Gastrocnemius medialis (tissue), 4 donors: Measurements from ENCODE around the gene EPHB2. TPM values are rescaled to one million over a fixed set of nuclear protein-coding genes. Genes with fewer than 3 reads are reported as not detected.
"Not testable (repeated sequence)": the region's sequence is repeated elsewhere in the genome, so short reads cannot be mapped to it uniquely, and the experiment has no call there.

Source experiments
- ATAC-seq, 2 donors: fragments of 150-250 bp; one replicate each; pipeline ENCODE4 v1.9.1; 2016
- DNase-seq, 2 donors: peaks; one replicate each; pipeline ENCODE4 v3.0.0-alpha.2; 2019
- H3K27ac ChIP-seq, 4 donors: fragments of 200-600 bp; sonication (generic); 1 replicate in 1 of 4; 2 replicates in 3 of 4; pipeline ENCODE4 v1.5.1; 2016 to 2018; ENCODE audit warnings: mild to moderate bottlenecking in 2 of 4, moderate library complexity in 1 of 4
- H3K27me3 ChIP-seq, 3 donors: fragments of 200-600 bp; sonication (generic) in 2 of 3; 1 replicate in 1 of 3; 2 replicates in 2 of 3; pipeline versions ENCODE4 v1.5.1 to v1.6.0; 2016 to 2019; ENCODE audit warnings: mild to moderate bottlenecking in 1 of 3, moderate library complexity in 1 of 3
- H3K36me3 ChIP-seq, 2 donors: fragments of 200-600 bp; sonication (generic) in 1 of 2; one replicate each; pipeline ENCODE4 v1.5.1; 2017 to 2018
- H3K4me1 ChIP-seq, 2 donors: fragments of 200-600 bp; sonication (generic) in 1 of 2; one replicate each; pipeline ENCODE4 v1.5.1; 2016 to 2017; ENCODE audit warnings: mild to moderate bottlenecking in 2 of 2
- H3K4me3 ChIP-seq, 4 donors: fragments of 200-600 bp; sonication (generic) in 3 of 4; 1 replicate in 1 of 4; 2 replicates in 3 of 4; pipeline ENCODE4 v1.5.1; 2016 to 2019; ENCODE audit warnings: mild to moderate bottlenecking in 2 of 4
- H3K9me3 ChIP-seq, 3 donors: fragments of 200-600 bp; sonication (generic) in 2 of 3; 1 replicate in 1 of 3; 2 replicates in 2 of 3; pipeline ENCODE4 v1.5.1; 2016 to 2019
- POLR2A ChIP-seq, 2 donors: fragments of 450-650 bp; IDR thresholded peaks; one replicate each; pipeline ENCODE4 v1.6.1; 2017; ENCODE audit warnings: antibody characterized with exemption in 2 of 2, mild to moderate bottlenecking in 2 of 2, moderate library complexity in 2 of 2
- in situ Hi-C, 4 donors: fragments of 200-750 bp; cut with MboI; loops; one replicate each; pipeline versions ENCODE4 v1.15.0 to v1.8.0; 2017; ENCODE audit warnings: low sequenced_read_pairs in 4 of 4
- intact Hi-C: fragments of 100-400 bp; cut with DNase I; formaldehyde crosslinking; loops from one replicate; pipeline ENCODE4 v1.15.1; 2023; ENCODE audit warnings: low total_unique reads
- total RNA-seq, 4 donors: library from RNA; depleted of rRNA; stranded (reverse); fragments of >200 nt; gene quantifications; one replicate each; pipeline versions ENCODE4 v1.1.0 to v1.2.3, GENCODE V29; 2016
- TF ChIP-seq, protein P1 (sequence below), 5 experiments: fragments of 450-650 bp in 3 of 5; fragments of 200-600 bp in 2 of 5; sonication (generic) in 2 of 5; IDR thresholded peaks in 4 of 5; conservative IDR thresholded peaks in 1 of 5; 1 replicate in 4 of 5; 2 replicates in 1 of 5; pipeline ENCODE4 v1.5.1; 2016 to 2019; ENCODE audit warnings: antibody characterized with exemption in 5 of 5, mild to moderate bottlenecking in 3 of 5, moderate library complexity in 3 of 5

EPHB2 gene
- total RNA-seq, 4 donors from 2014 or later: 0.07 to 0.58 (median 0.24) TPM; not detected in 1

DNA sequence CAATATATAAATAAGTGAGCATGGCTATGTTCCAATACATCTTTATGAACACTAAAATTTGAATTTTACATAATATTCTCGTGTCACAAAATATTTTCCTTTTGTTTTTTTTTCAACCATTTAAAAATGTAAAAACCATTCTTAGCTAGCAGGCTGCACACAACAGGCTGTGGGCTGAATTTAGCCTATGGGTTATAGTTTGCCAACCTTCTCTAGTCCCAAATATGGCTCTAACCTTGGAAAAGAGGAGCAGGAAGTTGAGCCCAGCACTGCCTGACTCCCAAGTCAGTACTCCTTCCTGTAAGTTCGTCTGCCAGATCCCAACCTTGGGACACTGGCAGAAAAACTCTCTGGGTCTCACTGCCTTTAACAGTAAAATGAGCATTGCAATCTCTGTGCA lies 44.2 kb upstream of the EPHB2 start:
- no peaks in the 10 kb centered on the region for H3K36me3 ChIP-seq
- H3K27ac ChIP-seq: no peak overlapping the region
- peaks cover 6 to 16% (median 13%) of the 10 kb centered on the region in 3 donors for H3K27me3 ChIP-seq
- no peak overlapping the region for H3K4me3 ChIP-seq
- DNase-seq (no peak), ATAC-seq (no peak)
- H3K9me3 ChIP-seq: no peaks in the 10 kb centered on the region
- intact Hi-C loops (no loop called here), in situ Hi-C loops (no loop called here)
- H3K4me1 ChIP-seq: no peaks in the 10 kb centered on the region
- TF ChIP-seq, protein P1, sequence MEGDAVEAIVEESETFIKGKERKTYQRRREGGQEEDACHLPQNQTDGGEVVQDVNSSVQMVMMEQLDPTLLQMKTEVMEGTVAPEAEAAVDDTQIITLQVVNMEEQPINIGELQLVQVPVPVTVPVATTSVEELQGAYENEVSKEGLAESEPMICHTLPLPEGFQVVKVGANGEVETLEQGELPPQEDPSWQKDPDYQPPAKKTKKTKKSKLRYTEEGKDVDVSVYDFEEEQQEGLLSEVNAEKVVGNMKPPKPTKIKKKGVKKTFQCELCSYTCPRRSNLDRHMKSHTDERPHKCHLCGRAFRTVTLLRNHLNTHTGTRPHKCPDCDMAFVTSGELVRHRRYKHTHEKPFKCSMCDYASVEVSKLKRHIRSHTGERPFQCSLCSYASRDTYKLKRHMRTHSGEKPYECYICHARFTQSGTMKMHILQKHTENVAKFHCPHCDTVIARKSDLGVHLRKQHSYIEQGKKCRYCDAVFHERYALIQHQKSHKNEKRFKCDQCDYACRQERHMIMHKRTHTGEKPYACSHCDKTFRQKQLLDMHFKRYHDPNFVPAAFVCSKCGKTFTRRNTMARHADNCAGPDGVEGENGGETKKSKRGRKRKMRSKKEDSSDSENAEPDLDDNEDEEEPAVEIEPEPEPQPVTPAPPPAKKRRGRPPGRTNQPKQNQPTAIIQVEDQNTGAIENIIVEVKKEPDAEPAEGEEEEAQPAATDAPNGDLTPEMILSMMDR (IDR thresholded peaks at IDR 0.05 in 4 of 5, conservative IDR thresholded peaks at IDR 0.05 in 1 of 5): no peak
- TF ChIP-seq POLR2A (IDR thresholded peaks at IDR 0.05): no peak

DNA sequence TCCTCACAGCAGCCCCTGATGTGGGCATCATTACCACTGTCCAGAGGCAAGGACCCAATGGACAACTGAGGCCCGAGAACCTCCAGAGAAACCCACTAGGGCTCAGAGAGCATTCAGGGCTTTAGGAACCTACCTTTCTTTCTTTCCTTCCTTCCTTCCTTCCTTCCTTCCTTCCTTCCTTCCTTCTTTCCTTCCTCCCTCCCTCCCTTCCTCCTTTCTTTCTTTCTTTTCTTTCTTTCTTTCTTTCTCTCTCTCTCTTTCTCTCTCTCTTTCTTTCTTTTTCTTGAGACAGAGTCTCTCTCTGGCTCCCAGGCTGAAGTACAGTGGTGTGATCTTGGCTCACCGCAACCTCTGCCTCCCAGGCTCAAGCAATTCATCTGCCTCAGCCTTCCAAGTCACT lies 41.8 kb upstream of the EPHB2 start:
- in situ Hi-C loops, ATAC-seq, H3K4me3 ChIP-seq, intact Hi-C loops, DNase-seq, H3K27ac ChIP-seq, H3K9me3 ChIP-seq, H3K4me1 ChIP-seq, H3K36me3 ChIP-seq: not testable (repeated sequence)
- H3K27me3 ChIP-seq: peaks cover 26 to 33% (median 32%) of the 10 kb centered on the region in 3 donors

DNA sequence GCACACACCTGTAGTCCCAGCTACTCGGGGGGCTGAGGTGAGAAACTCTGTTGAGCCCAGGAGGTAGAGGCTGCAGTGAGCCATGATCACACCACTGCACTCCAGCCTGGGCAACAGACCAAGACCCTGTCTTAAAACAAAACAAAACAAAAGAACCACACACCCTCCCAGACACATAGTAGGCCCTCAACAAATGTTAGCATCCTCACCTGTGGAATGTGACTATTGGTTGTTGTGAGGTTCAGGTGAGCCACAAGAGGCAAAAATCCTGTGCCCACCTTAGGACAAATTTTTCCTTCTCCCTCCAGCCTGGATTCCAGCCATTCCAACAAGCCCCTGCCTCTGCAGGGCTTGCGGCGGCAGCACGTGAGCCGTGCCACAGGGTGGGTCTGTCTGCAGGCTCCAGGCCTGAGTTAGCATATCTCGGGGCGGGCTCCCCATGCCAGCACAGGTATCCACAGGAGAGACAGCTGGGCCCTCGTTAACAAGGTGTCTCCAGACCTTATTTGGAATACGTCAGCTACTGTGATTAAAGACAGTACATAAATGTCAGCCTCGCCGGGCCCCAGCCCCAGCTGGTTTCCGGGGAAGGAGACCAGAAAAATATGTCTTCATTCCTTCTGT lies 40.2 kb upstream of the EPHB2 start:
- H3K4me3 ChIP-seq: no peak overlapping the region
- H3K27me3 ChIP-seq: peaks cover 28 to 34% (median 30%) of the 10 kb centered on the region in 3 donors
- intact Hi-C loops (no loop called here), in situ Hi-C loops (no loop called here)
- no peak for TF ChIP-seq POLR2A (IDR thresholded peaks at IDR 0.05)
- TF ChIP-seq, protein P1 (IDR thresholded peaks at IDR 0.05 in 4 of 5, conservative IDR thresholded peaks at IDR 0.05 in 1 of 5): no peak
- no peaks in the 10 kb centered on the region for H3K4me1 ChIP-seq
- ATAC-seq: no peak
- no peaks in the 10 kb centered on the region for H3K9me3 ChIP-seq
- H3K36me3 ChIP-seq: no peaks in the 10 kb centered on the region
- no peak overlapping the region for H3K27ac ChIP-seq
- DNase-seq: no peak

DNA sequence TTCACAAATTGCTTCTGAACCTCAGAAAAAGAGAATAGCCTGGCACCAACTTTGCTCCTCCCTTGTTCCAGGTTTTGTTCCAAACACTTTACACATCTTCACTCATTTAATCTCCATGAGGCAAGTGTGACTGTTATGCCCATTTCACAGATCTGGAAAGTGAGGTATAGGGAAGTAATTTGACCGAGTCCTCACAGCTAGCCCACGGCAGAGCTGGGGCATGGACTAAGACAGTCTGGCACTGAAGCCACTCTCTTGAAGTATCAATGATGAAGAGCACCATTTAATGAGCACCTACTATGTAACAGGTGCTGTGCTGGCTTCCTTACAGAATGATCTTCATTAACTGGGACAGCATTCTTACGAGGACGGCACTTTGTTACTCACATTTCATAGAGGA lies 38.6 kb upstream of the EPHB2 start:
- no peaks in the 10 kb centered on the region for H3K9me3 ChIP-seq
- in situ Hi-C loops: no loop called here
- ATAC-seq (no peak), DNase-seq (no peak)
- no peaks in the 10 kb centered on the region for H3K4me1 ChIP-seq
- peaks cover 30 to 34% (median 34%) of the 10 kb centered on the region in 3 donors for H3K27me3 ChIP-seq
- intact Hi-C loops: no loop called here
- no peaks in the 10 kb centered on the region for H3K36me3 ChIP-seq
- H3K27ac ChIP-seq: no peak overlapping the region
- TF ChIP-seq, protein P1 (IDR thresholded peaks at IDR 0.05 in 4 of 5, conservative IDR thresholded peaks at IDR 0.05 in 1 of 5): no peak
- no peak for TF ChIP-seq POLR2A (IDR thresholded peaks at IDR 0.05)
- H3K4me3 ChIP-seq: no peak overlapping the region

- H3K4me3 ChIP-seq: no peak overlapping the region
- ATAC-seq (no peak), DNase-seq (no peak)
- intact Hi-C loops: no loop called here
- no peaks in the 10 kb centered on the region for H3K36me3 ChIP-seq
- no peaks in the 10 kb centered on the region for H3K9me3 ChIP-seq
- TF ChIP-seq, protein P1 (IDR thresholded peaks at IDR 0.05 in 4 of 5, conservative IDR thresholded peaks at IDR 0.05 in 1 of 5): peak in 3 of 5 experiments; percentile 35 to 56 (median 45)
- no peak for TF ChIP-seq POLR2A (IDR thresholded peaks at IDR 0.05)
- no peak overlapping the region for H3K27ac ChIP-seq
- in situ Hi-C loops: no loop called here
- peaks cover 28 to 39% (median 37%) of the 10 kb centered on the region in 3 donors for H3K27me3 ChIP-seq
- no peaks in the 10 kb centered on the region for H3K4me1 ChIP-seq
These were observed 36.9 kb upstream of the EPHB2 start for GRCh38 chr1:22673486-22674409.
